ENCODE results near the gene MGP.

DNA sequence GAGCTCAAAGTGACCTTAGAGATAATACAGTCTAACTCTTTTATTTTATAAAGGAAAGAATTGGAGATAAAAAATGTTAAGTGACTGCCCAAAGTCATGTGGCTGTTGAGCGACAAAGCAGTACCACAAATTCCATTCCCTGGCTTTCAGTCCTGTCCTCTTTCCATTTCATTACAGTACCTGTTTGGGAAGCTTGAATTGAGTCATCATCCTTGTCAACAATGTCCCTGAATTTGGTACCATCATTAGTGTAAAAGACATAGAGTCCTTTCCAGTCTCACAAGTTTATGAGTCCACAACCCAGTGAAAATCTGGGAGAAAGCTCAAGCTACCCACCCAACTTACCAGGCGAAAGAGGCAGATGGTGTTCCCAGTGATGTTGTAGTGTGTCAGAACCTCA is 48.9 kb upstream of the MGP start:
- no peak for TF ChIP-seq SUZ12 (IDR thresholded peaks at IDR 0.05; ENCODE audit: extremely low read depth, insufficient read depth, insufficient read length)
- no peak for TF ChIP-seq YY1 (IDR thresholded peaks at IDR 0.05; ENCODE audit: insufficient read depth, insufficient read length)
